A673 (cell line): ENCODE data around the gene CD24. TPM values are rescaled to one million over a fixed set of nuclear protein-coding genes. Genes with fewer than 3 reads are reported as not detected.

Source experiments
- BruUV-seq: library from RNA; stranded (reverse); fragments of 400-500 nt; replicated peaks from 2 replicates; lab custom pipeline; 2021; lab: Mats Ljungman, UMichigan
- CTCF ChIA-PET: fragments of 300-600 bp; sonication (Branson Sonifier 250); formaldehyde crosslinking; loops from one replicate; lab custom pipeline; 2022; ENCODE audit warnings: antibody characterized with exemption; lab: Charles Lee
- POLR2A ChIA-PET: fragments of 300-600 bp; sonication (Branson Sonifier 250); formaldehyde crosslinking; loops from one replicate; lab custom pipeline; 2022; ENCODE audit warnings: antibody characterized with exemption; ENCODE audit not compliant: low non-redundant PET; lab: Charles Lee
- DNase-seq: peaks from one replicate; pipeline ENCODE4 v3.0.0-alpha.2; 2015; ENCODE audit warnings: low spot score
- H3K27ac ChIP-seq: fragments of 200-600 bp; sonication (generic); 2 replicates; pipeline ENCODE4 v1.5.1; 2016; ENCODE audit warnings: mixed run types, low read depth, mild to moderate bottlenecking, mixed read lengths, antibody characterized with exemption, low read length; ENCODE audit not compliant: poor library complexity, severe bottlenecking
- H3K27me3 ChIP-seq: fragments of 200-600 bp; sonication (generic); replicated peaks from 2 replicates; pipeline ENCODE4 v1.6.1; 2017; ENCODE audit warnings: mixed run types, low read depth, mild to moderate bottlenecking, mixed read lengths, antibody characterized with exemption, low read length; ENCODE audit not compliant: insufficient read depth, poor library complexity
- H3K36me3 ChIP-seq: fragments of 200-600 bp; sonication (generic); 2 replicates; pipeline ENCODE4 v1.6.1; 2016; ENCODE audit warnings: mixed run types, mild to moderate bottlenecking, mixed read lengths, antibody characterized with exemption, low read length; ENCODE audit not compliant: insufficient read depth, poor library complexity, severe bottlenecking
- H3K4me1 ChIP-seq: fragments of 200-600 bp; sonication (generic); 2 replicates; pipeline ENCODE4 v1.6.1; 2017; ENCODE audit warnings: mixed run types, mild to moderate bottlenecking, mixed read lengths, antibody characterized with exemption, low read length; ENCODE audit not compliant: insufficient read depth, poor library complexity, severe bottlenecking
- H3K4me3 ChIP-seq: fragments of 200-600 bp; sonication (generic); 2 replicates; pipeline ENCODE4 v1.5.1; 2016; ENCODE audit warnings: low read depth, mixed run types, mild to moderate bottlenecking, mixed read lengths, low read length; ENCODE audit not compliant: poor library complexity, severe bottlenecking
- H3K9me3 ChIP-seq: fragments of 200-600 bp; sonication (generic); 2 replicates; pipeline ENCODE4 v1.6.1; 2016; ENCODE audit warnings: mixed run types, low read depth, mild to moderate bottlenecking, mixed read lengths, antibody characterized with exemption, low read length; ENCODE audit not compliant: poor library complexity, severe bottlenecking
- CTCF ChIP-seq: fragments of 300-800, 200-600 bp; sonication (generic); conservative IDR thresholded peaks from 2 replicates; pipeline ENCODE4 v1.5.1; 2017; ENCODE audit warnings: low read depth, mild to moderate bottlenecking, antibody characterized with exemption, low read length, moderate library complexity, mixed read lengths
- EZH2 ChIP-seq: fragments of 200-600 bp; sonication (generic); IDR thresholded peaks from 2 replicates; pipeline ENCODE4 v1.6.1; 2017; ENCODE audit warnings: borderline replicate concordance, low read depth, mild to moderate bottlenecking, mixed read lengths, antibody characterized with exemption, low read length; ENCODE audit not compliant: poor library complexity, severe bottlenecking
- intact Hi-C: fragments of 100-400 bp; cut with micrococcal nuclease; formaldehyde crosslinking; loops from one replicate; pipeline ENCODE4 v1.10.0; 2022; ENCODE audit not compliant: unreplicated experiment
- total RNA-seq: library from RNA; stranded (reverse); gene quantifications from 2 replicates; pipeline ENCODE4 v1.2.3, GENCODE V29; 2021

Gene CD24
- total RNA-seq, 1 experiment from 2014 or later, result 12.2 TPM

DNA sequence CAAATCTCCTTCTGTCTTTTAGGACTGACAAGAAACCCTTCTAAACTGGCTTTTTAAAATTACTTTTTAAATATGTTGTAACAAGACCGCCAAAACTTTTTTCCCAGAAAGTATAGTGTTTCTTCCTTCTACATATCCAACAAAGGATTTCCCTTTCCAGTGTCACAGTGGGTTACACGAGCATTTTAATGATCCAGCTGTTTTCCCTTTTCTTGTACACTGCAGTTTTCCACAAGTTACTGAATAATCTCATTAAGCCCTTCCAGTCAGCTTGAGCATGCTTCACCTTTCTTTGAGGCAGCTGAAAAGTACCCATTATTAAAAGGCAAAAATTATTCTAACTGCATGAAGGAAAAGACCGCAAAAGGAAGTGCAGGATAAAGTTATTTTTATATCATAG lies 48.6 kb downstream of the CD24 start:
- intact Hi-C loops, result no loop called here
- Histone ChIP-seq H3K27me3 (peaks cover 9% of the 10 kb centered on the region), H3K27ac (no peak overlapping the region), H3K9me3 (no peaks in the 10 kb centered on the region), H3K36me3 (no peaks in the 10 kb centered on the region), H3K4me3 (no peak overlapping the region), H3K4me1 (no peaks in the 10 kb centered on the region)
- ChIA-PET CTCF (no interaction called here), POLR2A (no interaction called here)
- peak; percentile 10 for DNase-seq
- TF ChIP-seq CTCF (no peak), EZH2 (no peak)
- no TSS peak for BruUV-seq

GRCh38 chr6:106924694-106925523 lies 49.6 kb downstream of the CD24 start:
- CTCF ChIA-PET, result no interaction called here
- POLR2A ChIA-PET, result no interaction called here
- Histone ChIP-seq H3K9me3 (no peaks in the 10 kb centered on the region), H3K36me3 (no peaks in the 10 kb centered on the region), H3K4me1 (no peaks in the 10 kb centered on the region), H3K27me3 (peaks cover 6% of the 10 kb centered on the region), H3K4me3 (no peak overlapping the region), H3K27ac (no peak overlapping the region)
- no peak for DNase-seq
- BruUV-seq, result no TSS peak
- TF ChIP-seq CTCF (no peak), EZH2 (no peak)
- intact Hi-C loops, result no loop called here

GRCh38 chr6:106922626-106923025 lies 51.9 kb downstream of the CD24 start:
- DNase-seq, result no peak
- POLR2A ChIA-PET, result no interaction called here
- Histone ChIP-seq H3K36me3 (no peaks in the 10 kb centered on the region), H3K9me3 (no peaks in the 10 kb centered on the region), H3K4me3 (no peak overlapping the region), H3K27me3 (peaks cover 11% of the 10 kb centered on the region), H3K4me1 (no peaks in the 10 kb centered on the region), H3K27ac (no peak overlapping the region)
- no TSS peak for BruUV-seq
- intact Hi-C loops, result no loop called here
- CTCF ChIA-PET, result no interaction called here
- TF ChIP-seq CTCF (no peak), EZH2 (no peak)

Other genes with a start within 250 kb of the CD24 start
- gene MTRES1, start 53.5 kb upstream of the CD24 start, total RNA-seq, result 22.6 and 22.8 TPM in 2 replicates
- 9.9 and 10.9 TPM in 2 replicates for gene BEND3, start 140.8 kb upstream of the CD24 start, total RNA-seq